ENCODE results near the gene CDK10. TPM values are rescaled to one million over a fixed set of nuclear protein-coding genes. Genes with fewer than 3 reads are reported as not detected.
"Not testable (repeated sequence)": the region's sequence is repeated elsewhere in the genome, so short reads cannot be mapped to it uniquely, and the experiment has no call there.

Gene CDK10
- polyA plus RNA-seq, 1 donor from 2014 or later, result 126 TPM

- H2AFZ ChIP-seq (ENCODE audit: low read depth, low read length), result no peak overlapping the region
- TF ChIP-seq TAF1 (IDR thresholded peaks at IDR 0.05; ENCODE audit: low read depth), result no peak
- no peak for TF ChIP-seq CTCF (IDR thresholded peaks at IDR 0.05; ENCODE audit: poor library complexity, severe bottlenecking)
- no peak for TF ChIP-seq SMC3 (conservative IDR thresholded peaks at IDR 0.05; ENCODE audit: poor library complexity)
- no peak for TF ChIP-seq EZH2 (IDR thresholded peaks at IDR 0.05; ENCODE audit: borderline replicate concordance, insufficient read depth, low read length, poor library complexity, severe bottlenecking)
- no peak for TF ChIP-seq EP300 (conservative IDR thresholded peaks at IDR 0.05; ENCODE audit: poor library complexity, severe bottlenecking)
- no peak for TF ChIP-seq RAD21 (conservative IDR thresholded peaks at IDR 0.05)
- TF ChIP-seq REST (IDR thresholded peaks at IDR 0.05; ENCODE audit: borderline replicate concordance), result no peak
- TF ChIP-seq POLR2AphosphoS5 (IDR thresholded peaks at IDR 0.05), result no peak
- TF ChIP-seq MXI1 (conservative IDR thresholded peaks at IDR 0.05; ENCODE audit: poor library complexity, severe bottlenecking), result no peak
- H3F3A ChIP-seq (ENCODE audit: insufficient read depth, low read length, poor library complexity, severe bottlenecking), result no peaks in the 10 kb centered on the region
These were observed 11.3 kb downstream of the CDK10 start for GRCh38 chr16:89697616-89698331.

GRCh38 chr16:89698717-89699116 lies 12.2 kb downstream of the CDK10 start:
- not testable (repeated sequence) for H3K9me3 ChIP-seq (ENCODE audit: low read length); H3K27ac ChIP-seq (ENCODE audit: low read length); H3K9me2 ChIP-seq (ENCODE audit: insufficient read depth, low read length); H3K27me3 ChIP-seq (ENCODE audit: insufficient read depth, low read depth, low read length); H3K4me2 ChIP-seq (ENCODE audit: low read length); H3K4me3 ChIP-seq (ENCODE audit: low read length); H2AFZ ChIP-seq (ENCODE audit: low read depth, low read length); H3K9ac ChIP-seq (ENCODE audit: low read length); H3F3A ChIP-seq (ENCODE audit: insufficient read depth, low read length, poor library complexity, severe bottlenecking); H4K20me1 ChIP-seq (ENCODE audit: insufficient read depth); H3K79me2 ChIP-seq (replicated peaks; ENCODE audit: insufficient read depth, low read length); H3K36me3 ChIP-seq (ENCODE audit: insufficient read depth, low read length)

More at GRCh38 chr16:89697616-89698331, 11.3 kb downstream of the CDK10 start:
- Histone ChIP-seq H3K79me2 (replicated peaks; ENCODE audit: insufficient read depth, low read length) (no peaks in the 10 kb centered on the region), H4K20me1 (ENCODE audit: insufficient read depth) (no peaks in the 10 kb centered on the region), H3K27me3 (ENCODE audit: insufficient read depth, low read depth, low read length) (no peaks in the 10 kb centered on the region), H3K9me2 (ENCODE audit: insufficient read depth, low read length) (no peaks in the 10 kb centered on the region), H3K36me3 (ENCODE audit: insufficient read depth, low read length) (no peaks in the 10 kb centered on the region), H3K9me3 (ENCODE audit: low read length) (no peaks in the 10 kb centered on the region), H3K4me2 (ENCODE audit: low read length) (no peak overlapping the region), H3K4me3 (ENCODE audit: low read length) (no peak overlapping the region), H3K9ac (ENCODE audit: low read length) (no peak overlapping the region), H3K27ac (ENCODE audit: low read length) (no peak overlapping the region)

GRCh38 chr16:89699629-89700099 lies 13.2 kb downstream of the CDK10 start:
- Histone ChIP-seq H3K27ac (ENCODE audit: low read length) (peak overlapping the region; percentile 88), H3K4me3 (ENCODE audit: low read length) (peak overlapping the region; percentile 96), H3K4me2 (ENCODE audit: low read length) (peak overlapping the region; percentile 57), H3K9ac (ENCODE audit: low read length) (peak overlapping the region; percentile 91)
- H4K20me1 ChIP-seq (ENCODE audit: insufficient read depth); H3K9me2 ChIP-seq (ENCODE audit: insufficient read depth, low read length); H2AFZ ChIP-seq (ENCODE audit: low read depth, low read length); H3K9me3 ChIP-seq (ENCODE audit: low read length); H3K79me2 ChIP-seq (replicated peaks; ENCODE audit: insufficient read depth, low read length); H3K36me3 ChIP-seq (ENCODE audit: insufficient read depth, low read length); H3K27me3 ChIP-seq (ENCODE audit: insufficient read depth, low read depth, low read length); H3F3A ChIP-seq (ENCODE audit: insufficient read depth, low read length, poor library complexity, severe bottlenecking): not testable (repeated sequence)

All from neural cell (in vitro differentiated cells).